CD4-positive, alpha-beta memory T cell (primary cell): ENCODE measurements around the gene TEX11. TPM values are rescaled to one million over a fixed set of nuclear protein-coding genes. Genes with fewer than 3 reads are reported as not detected.

Experiments
- CTCF ChIA-PET: fragments of 350-600 bp; sonication (Branson Sonifier 250); formaldehyde crosslinking; loops from one replicate; lab custom pipeline; 2021; ENCODE audit warnings: inconsistent platforms; ENCODE audit not compliant: partially characterized antibody; lab: Charles Lee
- POLR2A ChIA-PET: fragments of 350-600 bp; sonication (Branson Sonifier 250); formaldehyde crosslinking; loops from one replicate; lab custom pipeline; 2021; ENCODE audit not compliant: partially characterized antibody; lab: Charles Lee
- DNase-seq, 5 donors: peaks; one replicate each; pipeline versions ENCODE4 v3.0.0 to v3.0.0-alpha.2; 2020 to 2022; ENCODE audit warnings: mixed read lengths in 1 of 5
- H3K27ac ChIP-seq: one replicate; pipeline ENCODE4 v1.7.0; 2013; ENCODE audit warnings: low read depth, low read length
- H3K27me3 ChIP-seq: 2 replicates; pipeline ENCODE4 v1.7.0; 2013; ENCODE audit warnings: mild to moderate bottlenecking, low read length, moderate library complexity; ENCODE audit not compliant: insufficient read depth
- H3K36me3 ChIP-seq: 2 replicates; pipeline ENCODE4 v1.7.0; 2013; ENCODE audit warnings: mild to moderate bottlenecking, low read length, moderate library complexity; ENCODE audit not compliant: insufficient read depth
- H3K4me1 ChIP-seq: 2 replicates; pipeline ENCODE4 v1.7.0; 2013; ENCODE audit warnings: mild to moderate bottlenecking, low read length, moderate library complexity; ENCODE audit not compliant: insufficient read depth
- H3K4me3 ChIP-seq, 2 donors: one replicate each; pipeline ENCODE4 v1.7.0; 2013; ENCODE audit warnings: low read length in 2 of 2, mild to moderate bottlenecking in 1 of 2
- H3K9me3 ChIP-seq, 2 donors: one replicate each; pipeline ENCODE4 v1.7.0; 2013; ENCODE audit warnings: low read length in 2 of 2, control low read depth in 1 of 2; ENCODE audit not compliant: control insufficient read depth in 1 of 2
- H3K27ac Mint-ChIP-seq, 7 donors: one replicate each; pipeline ENCODE4 v1.8.0; 2020 to 2021; ENCODE audit warnings: mixed read lengths in 7 of 7, mild to moderate bottlenecking in 6 of 7, inconsistent platforms in 3 of 7, moderate library complexity in 3 of 7
- H3K27me3 Mint-ChIP-seq, 2 donors: one replicate each; pipeline ENCODE4 v1.8.0; 2020 to 2021; ENCODE audit warnings: mixed read lengths in 2 of 2
- H3K36me3 Mint-ChIP-seq, 2 donors: one replicate each; pipeline ENCODE4 v1.8.0; 2020 to 2021; ENCODE audit warnings: mixed read lengths in 2 of 2, inconsistent platforms in 1 of 2, mild to moderate bottlenecking in 1 of 2
- H3K4me1 Mint-ChIP-seq, 4 donors: one replicate each; pipeline ENCODE4 v1.8.0; 2020 to 2021; ENCODE audit warnings: mixed read lengths in 4 of 4, mild to moderate bottlenecking in 1 of 4
- H3K4me3 Mint-ChIP-seq, 8 donors: one replicate each; pipeline ENCODE4 v1.8.0; 2020 to 2021; ENCODE audit warnings: mixed read lengths in 8 of 8, mild to moderate bottlenecking in 7 of 8, moderate library complexity in 6 of 8, inconsistent platforms in 3 of 8
- H3K9me3 Mint-ChIP-seq, 8 donors: one replicate each; pipeline ENCODE4 v1.8.0; 2020 to 2021; ENCODE audit warnings: mixed read lengths in 8 of 8, mild to moderate bottlenecking in 5 of 8, inconsistent platforms in 3 of 8, moderate library complexity in 1 of 8
- intact Hi-C: fragments of 100-400 bp; cut with micrococcal nuclease; formaldehyde crosslinking; loops from one replicate; pipeline ENCODE4 v1.15.1; 2023
- polyA plus RNA-seq, 2 donors: library from polyadenylated mRNA; unstranded; fragments of 300-500 nt; fragmentation: Illumina TruSeq; gene quantifications; one replicate each; pipeline ENCODE4 v1.2.3, GENCODE V29; 2021
- total RNA-seq, 2 experiments: library from RNA; stranded (reverse); gene quantifications; one replicate each; pipeline ENCODE4 v1.2.3, GENCODE V29; 2021

The TEX11 gene
- total and polyA plus RNA-seq, 4 experiments from 2014 or later, result not detected

GRCh38 chrX:70553516-70553915 lies 355.0 kb downstream of the TEX11 start:
- intact Hi-C loops, result no loop called here
- DNase-seq, result no peak
- Mint-ChIP-seq H3K4me3 (no peak overlapping the region), H3K27ac (no peak overlapping the region), H3K9me3 (peaks cover 0 to 5% (median 0%) of the 10 kb centered on the region in 8 donors), H3K36me3 (no peaks in the 10 kb centered on the region), H3K4me1 (no peaks in the 10 kb centered on the region), H3K27me3 (peaks cover 0 to 2% of the 10 kb centered on the region in 2 donors)
- H3K36me3 ChIP-seq, result no peaks in the 10 kb centered on the region
- ChIA-PET POLR2A (no interaction called here), CTCF (interaction anchor here (1.2 kb wide), 1 partner anchor 102 kb away, joined by 3 read pairs; no protein-coding TSS in a partner anchor)
- no peak overlapping the region for H3K4me3 ChIP-seq
- H3K27ac ChIP-seq, result no peak overlapping the region
- no peaks in the 10 kb centered on the region for H3K4me1 ChIP-seq
- H3K27me3 ChIP-seq, result no peaks in the 10 kb centered on the region
- H3K9me3 ChIP-seq, result no peaks in the 10 kb centered on the region

GRCh38 chrX:70552130-70552704 lies 356.3 kb downstream of the TEX11 start:
- CTCF ChIA-PET, result no interaction called here

GRCh38 chrX:70549429-70549828 lies 359.1 kb downstream of the TEX11 start:
- ChIA-PET POLR2A (no interaction called here), CTCF (no interaction called here)
- peaks cover 0 to 2% (median 0%) of the 10 kb centered on the region in 8 donors for H3K9me3 Mint-ChIP-seq
- H3K27me3 ChIP-seq, result no peaks in the 10 kb centered on the region
- no peak overlapping the region for H3K27ac Mint-ChIP-seq
- H3K27ac ChIP-seq, result no peak overlapping the region
- no peaks in the 10 kb centered on the region for H3K4me1 ChIP-seq
- no peak for DNase-seq
- H3K27me3 Mint-ChIP-seq, result peaks cover 0 to 2% of the 10 kb centered on the region in 2 donors
- H3K4me3 ChIP-seq, result no peak overlapping the region
- H3K4me1 Mint-ChIP-seq, result no peaks in the 10 kb centered on the region
- H3K36me3 ChIP-seq, result no peaks in the 10 kb centered on the region
- no peak overlapping the region for H3K4me3 Mint-ChIP-seq
- no peaks in the 10 kb centered on the region for H3K9me3 ChIP-seq
- intact Hi-C loops, result no loop called here
- H3K36me3 Mint-ChIP-seq, result no peaks in the 10 kb centered on the region

More at GRCh38 chrX:70552130-70552704, 356.3 kb downstream of the TEX11 start:
- H3K27me3 Mint-ChIP-seq, result peaks cover 0 to 2% of the 10 kb centered on the region in 2 donors
- peak overlapping the region in 1 of 7 donors; percentile 35 for H3K27ac Mint-ChIP-seq
- H3K4me3 ChIP-seq, result no peak overlapping the region
- H3K27ac ChIP-seq, result no peak overlapping the region
- no peaks in the 10 kb centered on the region for H3K36me3 ChIP-seq
- no peaks in the 10 kb centered on the region for H3K36me3 Mint-ChIP-seq
- no peaks in the 10 kb centered on the region for H3K4me1 ChIP-seq
- no peak overlapping the region for H3K4me3 Mint-ChIP-seq
- no peaks in the 10 kb centered on the region for H3K9me3 Mint-ChIP-seq
- no peaks in the 10 kb centered on the region for H3K27me3 ChIP-seq
- H3K4me1 Mint-ChIP-seq, result no peaks in the 10 kb centered on the region
- H3K9me3 ChIP-seq, result no peaks in the 10 kb centered on the region
- intact Hi-C loops, result no loop called here
- POLR2A ChIA-PET, result no interaction called here
- DNase-seq, result no peak

- CTCF ChIA-PET, result no interaction called here
- intact Hi-C loops, result no loop called here
- no peaks in the 10 kb centered on the region for H3K4me1 Mint-ChIP-seq
Observed at GRCh38 chrX:70535198-70535597, 373.3 kb downstream of the TEX11 start.

GRCh38 chrX:70527610-70528345 lies 380.7 kb downstream of the TEX11 start:
- H3K9me3 Mint-ChIP-seq, result no peaks in the 10 kb centered on the region

More at GRCh38 chrX:70535198-70535597, 373.3 kb downstream of the TEX11 start:
- Mint-ChIP-seq H3K27me3 (peaks cover 3 to 6% of the 10 kb centered on the region in 2 donors), H3K9me3 (peaks cover 0 to 5% (median 0%) of the 10 kb centered on the region in 8 donors), H3K4me3 (no peak overlapping the region), H3K36me3 (no peaks in the 10 kb centered on the region), H3K27ac (no peak overlapping the region)
- Histone ChIP-seq H3K9me3 (no peaks in the 10 kb centered on the region), H3K4me3 (no peak overlapping the region), H3K27ac (no peak overlapping the region), H3K36me3 (no peaks in the 10 kb centered on the region), H3K4me1 (no peaks in the 10 kb centered on the region), H3K27me3 (no peaks in the 10 kb centered on the region)
- POLR2A ChIA-PET, result no interaction called here
- DNase-seq, result no peak

GRCh38 chrX:70527053-70527452 lies 381.5 kb downstream of the TEX11 start:
- no peaks in the 10 kb centered on the region for H3K4me1 Mint-ChIP-seq
- peaks cover 0 to 2% (median 0%) of the 10 kb centered on the region in 8 donors for H3K9me3 Mint-ChIP-seq
- intact Hi-C loops, result no loop called here
- H3K27ac Mint-ChIP-seq, result no peak overlapping the region
- Histone ChIP-seq H3K4me3 (no peak overlapping the region), H3K36me3 (no peaks in the 10 kb centered on the region), H3K4me1 (no peaks in the 10 kb centered on the region), H3K9me3 (no peaks in the 10 kb centered on the region), H3K27ac (no peak overlapping the region), H3K27me3 (no peaks in the 10 kb centered on the region)
- peaks cover 2 to 3% of the 10 kb centered on the region in 2 donors for H3K27me3 Mint-ChIP-seq
- no peak overlapping the region for H3K4me3 Mint-ChIP-seq
- POLR2A ChIA-PET, result no interaction called here
- H3K36me3 Mint-ChIP-seq, result no peaks in the 10 kb centered on the region
- CTCF ChIA-PET, result no interaction called here
- DNase-seq, result no peak

More at GRCh38 chrX:70527610-70528345, 380.7 kb downstream of the TEX11 start:
- POLR2A ChIA-PET, result no interaction called here
- Mint-ChIP-seq H3K27ac (no peak overlapping the region), H3K4me3 (peak overlapping the region in 1 of 8 donors; percentile 61), H3K4me1 (no peaks in the 10 kb centered on the region), H3K36me3 (no peaks in the 10 kb centered on the region), H3K27me3 (peaks cover 2 to 3% of the 10 kb centered on the region in 2 donors)
- Histone ChIP-seq H3K36me3 (no peaks in the 10 kb centered on the region), H3K9me3 (no peaks in the 10 kb centered on the region), H3K4me1 (no peaks in the 10 kb centered on the region), H3K27me3 (no peaks in the 10 kb centered on the region), H3K27ac (no peak overlapping the region), H3K4me3 (no peak overlapping the region)
- intact Hi-C loops, result no loop called here
- DNase-seq, result no peak
- CTCF ChIA-PET, result no interaction called here

GRCh38 chrX:70525733-70526132 lies 382.8 kb downstream of the TEX11 start:
- peaks cover 2 to 3% of the 10 kb centered on the region in 2 donors for H3K27me3 Mint-ChIP-seq
- peaks cover 0 to 8% (median 4%) of the 10 kb centered on the region in 8 donors for H3K9me3 Mint-ChIP-seq
- no peaks in the 10 kb centered on the region for H3K9me3 ChIP-seq
- no peaks in the 10 kb centered on the region for H3K4me1 Mint-ChIP-seq
- H3K36me3 Mint-ChIP-seq, result no peaks in the 10 kb centered on the region
- H3K27ac Mint-ChIP-seq, result no peak overlapping the region
- H3K27ac ChIP-seq, result no peak overlapping the region
- intact Hi-C loops, result no loop called here
- ChIA-PET POLR2A (no interaction called here), CTCF (interaction anchor here (0.8 kb wide), 1 partner anchor 38 kb away, joined by 3 read pairs; no protein-coding TSS in a partner anchor)
- H3K36me3 ChIP-seq, result no peaks in the 10 kb centered on the region
- no peak overlapping the region for H3K4me3 Mint-ChIP-seq
- H3K4me3 ChIP-seq, result no peak overlapping the region
- no peaks in the 10 kb centered on the region for H3K4me1 ChIP-seq
- H3K27me3 ChIP-seq, result no peaks in the 10 kb centered on the region
- no peak for DNase-seq
